ENCODE results near the gene LENEP.

The LENEP gene

GRCh38 chr1:154955718-154956543 lies 37.5 kb upstream of the LENEP start, which contains the start of gene PBXIP1:
TSS of gene PBXIP1 (minus strand) at chr1:154956099. CDS start at chr1:154953721, 2,378 bp downstream.
- peak; percentile 60 for TF ChIP-seq CTCF (conservative IDR thresholded peaks at IDR 0.05; ENCODE audit: low read depth, low read length)
- peak within 1 kb of the TSS; percentile 68 for H3K4me3 ChIP-seq (ENCODE audit: low read depth, low read length)
- peak; percentile 93 for DNase-seq (ENCODE audit: low read depth)

GRCh38 chr1:154956544-154956941 lies 36.8 kb upstream of the LENEP start:
- TF ChIP-seq CTCF (conservative IDR thresholded peaks at IDR 0.05; ENCODE audit: low read depth, low read length) = no peak
- H3K4me3 ChIP-seq (ENCODE audit: low read depth, low read length) = peak overlapping the region; percentile 68
- DNase-seq (ENCODE audit: low read depth) = peak; percentile 20

- no peak overlapping the region for H3K4me3 ChIP-seq (ENCODE audit: low read depth, low read length)
- DNase-seq (ENCODE audit: low read depth) = no peak
- TF ChIP-seq CTCF (conservative IDR thresholded peaks at IDR 0.05; ENCODE audit: low read depth, low read length) = no peak
Measured at GRCh38 chr1:154957091-154957657, 36.2 kb upstream of the LENEP start.

GRCh38 chr1:154958036-154958435 lies 35.4 kb upstream of the LENEP start:
- no peak for DNase-seq (ENCODE audit: low read depth)
- no peak overlapping the region for H3K4me3 ChIP-seq (ENCODE audit: low read depth, low read length)
- no peak for TF ChIP-seq CTCF (conservative IDR thresholded peaks at IDR 0.05; ENCODE audit: low read depth, low read length)

GRCh38 chr1:154958681-154959425 lies 34.5 kb upstream of the LENEP start:
- no peak overlapping the region for H3K4me3 ChIP-seq (ENCODE audit: low read depth, low read length)
- no peak for TF ChIP-seq CTCF (conservative IDR thresholded peaks at IDR 0.05; ENCODE audit: low read depth, low read length)
- no peak for DNase-seq (ENCODE audit: low read depth)

- no peak overlapping the region for H3K4me3 ChIP-seq (ENCODE audit: low read depth, low read length)
- no peak for DNase-seq (ENCODE audit: low read depth)
- no peak for TF ChIP-seq CTCF (conservative IDR thresholded peaks at IDR 0.05; ENCODE audit: low read depth, low read length)
Measured at GRCh38 chr1:154959426-154959780, 34.0 kb upstream of the LENEP start.

Data from choroid plexus epithelial cell (primary cell).